Measurements from ENCODE around the gene VILL. TPM values are rescaled to one million over a fixed set of nuclear protein-coding genes. Genes with fewer than 3 reads are reported as not detected.

VILL gene
- 5.3 and 7.9 TPM in 2 replicates for total RNA-seq

DNA sequence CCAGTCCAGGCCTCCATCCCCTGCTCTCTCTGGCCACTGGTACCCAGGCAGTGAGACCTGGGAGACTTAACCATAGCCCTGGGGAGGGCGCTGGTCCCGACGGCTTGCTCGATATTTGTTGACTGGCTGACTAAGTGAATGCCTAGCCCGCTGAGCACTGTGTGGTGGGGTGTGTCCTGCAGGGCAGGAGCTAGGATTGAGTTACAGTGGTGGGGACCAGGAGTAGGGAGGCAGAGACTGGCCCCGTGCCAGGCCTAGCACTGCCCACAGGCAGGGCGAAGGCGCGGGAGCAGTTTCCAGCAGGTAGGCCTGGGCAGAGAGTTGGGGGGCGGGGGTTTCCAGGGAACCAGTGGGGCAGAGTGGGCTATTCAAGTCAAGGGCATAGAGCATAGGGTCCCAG lies at the start of gene VILL:
VILL (plus strand) TSS at position 260 of the 400 bp plus-strand sequence. CDS start 2,887 bp downstream, outside the sequence.

GRCh38 chr3:38029400-38030125 lies 39.0 kb downstream of the VILL start, which contains the start of gene PLCD1:
TSS of gene PLCD1 (minus strand) at chr3:38029642. CDS start at chr3:38029539, 103 bp downstream.

DNA sequence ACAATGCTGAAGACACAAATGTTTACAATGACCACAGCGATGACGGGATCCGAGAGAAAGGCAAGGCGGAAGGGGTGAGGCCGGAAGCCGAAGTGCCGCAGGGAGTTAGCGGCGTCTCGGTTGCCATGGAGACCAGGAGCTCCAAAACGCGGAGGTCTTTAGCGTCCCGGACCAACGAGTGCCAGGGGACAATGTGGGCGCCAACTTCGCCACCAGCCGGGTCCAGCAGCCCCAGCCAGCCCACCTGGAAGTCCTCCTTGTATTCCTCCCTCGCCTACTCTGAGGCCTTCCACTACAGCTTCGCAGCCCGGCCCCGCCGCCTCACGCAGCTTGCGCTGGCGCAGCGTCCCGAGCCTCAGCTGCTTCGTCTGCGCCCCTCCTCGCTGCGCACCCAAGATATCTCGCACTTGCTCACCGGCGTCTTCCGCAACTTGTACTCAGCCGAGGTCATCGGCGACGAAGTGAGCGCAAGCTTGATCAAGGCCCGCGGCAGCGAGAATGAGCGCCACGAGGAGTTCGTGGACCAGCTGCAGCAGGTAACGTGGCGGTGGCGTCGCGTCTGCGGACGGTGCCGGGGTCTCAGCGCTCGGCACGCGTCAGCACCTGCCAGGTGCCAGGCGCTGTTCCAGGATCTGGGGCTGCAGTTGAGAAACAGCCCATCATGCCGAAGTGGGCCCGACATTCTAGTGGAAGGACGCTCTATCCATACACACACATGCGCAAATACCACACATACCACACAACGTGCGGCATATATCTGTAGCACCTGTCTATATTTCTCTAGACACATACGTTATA lies 48.7 kb downstream of the VILL start, which contains the start of gene DLEC1:
DLEC1 (plus strand) TSS at position 108 of the 798 bp plus-strand sequence; CDS start at position 126, 18 bp downstream.

Other genes starting within 250 kb of the VILL start
- gene CTDSPL, start 128.9 kb upstream of the VILL start, total RNA-seq: 31.8 and 38.2 TPM in 2 replicates
- gene PLCD1, start 38.9 kb downstream of the VILL start, total RNA-seq: 11.8 and 26.6 TPM in 2 replicates
- gene DLEC1, start 48.4 kb downstream of the VILL start, total RNA-seq: 0.11 and 0.12 TPM in 2 replicates
- 31.0 and 35.2 TPM in 2 replicates for gene ACAA1, start 146.3 kb downstream of the VILL start, total RNA-seq
- gene MYD88, start 147.9 kb downstream of the VILL start, total RNA-seq: 11.9 and 12.5 TPM in 2 replicates
- 39.4 and 50.9 TPM in 2 replicates for gene OXSR1, start 174.8 kb downstream of the VILL start, total RNA-seq